ENCODE data around the gene KCNG2. TPM values are rescaled to one million over a fixed set of nuclear protein-coding genes. Genes with fewer than 3 reads are reported as not detected.

KCNG2 gene
- total and polyA plus RNA-seq, 10 of the 15 experiments (the other 5 are each of a cell fraction or from before 2014, with no cell fraction given), result 0.20 to 0.23 TPM; not detected in 8

- TF ChIP-seq ZBTB33 (IDR thresholded peaks at IDR 0.05) (no peak), ZBTB40 (IDR thresholded peaks at IDR 0.05; ENCODE audit: borderline replicate concordance) (no peak), ATF2 (IDR thresholded peaks at IDR 0.05; ENCODE audit: low read length) (no peak), SREBF2 (IDR thresholded peaks at IDR 0.05; ENCODE audit: low read length) (no peak), SRF (IDR thresholded peaks at IDR 0.05; ENCODE audit: low read depth in 2 of 2, low read length in 2 of 2) (no peak), BCL3 (IDR thresholded peaks at IDR 0.05; ENCODE audit: borderline replicate concordance, insufficient read depth, low read depth, low read length, poor library complexity, severe bottlenecking) (no peak), SUPT20H (IDR thresholded peaks at IDR 0.05; ENCODE audit: borderline replicate concordance, control insufficient read depth, low read depth, low read length) (no peak), YBX1 (IDR thresholded peaks at IDR 0.05) (no peak), KLF5 (IDR thresholded peaks at IDR 0.05; ENCODE audit: partially characterized antibody) (no peak), CREM (IDR thresholded peaks at IDR 0.05; ENCODE audit: low read depth) (no peak), PRDM15 (CRISPR knock-in tag; IDR thresholded peaks at IDR 0.05) (no peak), MEF2A (IDR thresholded peaks at IDR 0.05; ENCODE audit: insufficient read depth, low read depth, low read length) (no peak)
Observed at GRCh38 chr18:79874553-79875530, 77.1 kb downstream of the KCNG2 start (continued).

All from GM12878 (cell line).